A549 (cell line): ENCODE data around the gene FOXO1.

ENCODE experiments used
- CTCF ChIP-seq: fragments of >200 bp; sonication (Bioruptor Twin); formaldehyde crosslinking; IDR thresholded peaks from 3 replicates; pipeline ENCODE4 v1.5.1; 2016
- POLR2A ChIP-seq: IDR thresholded peaks from 2 replicates; pipeline ENCODE4 v1.6.1; 2012; ENCODE audit warnings: mild to moderate bottlenecking, low read length
- REST ChIP-seq: fragments of 200-600 bp; sonication (generic); IDR thresholded peaks from 2 replicates; pipeline ENCODE4 v1.6.1; 2016; ENCODE audit warnings: antibody characterized with exemption, mild to moderate bottlenecking, moderate library complexity

GRCh38 chr13:40608308-40608707, 58.1 kb downstream of the FOXO1 start:
- TF ChIP-seq POLR2A (no peak), REST (no peak), CTCF (no peak)
